SK-N-SH treated with all-trans-retinoic acid at 6 μM for 48 hours (cell line): ENCODE measurements around the gene PRUNE2.

Experiments
- ATAC-seq: fragments of 200-7000 bp; cut with Tn5 transposase; 3 replicates; pipeline ENCODE4 v1.9.1; 2020; ENCODE audit warnings: mild to moderate bottlenecking, moderate library complexity
- ARNTL ChIP-seq: fragments of 450-650 bp; formaldehyde crosslinking; IDR thresholded peaks from 2 replicates; pipeline ENCODE4 v1.5.0; 2020; ENCODE audit warnings: low read depth, mild to moderate bottlenecking, moderate library complexity, borderline replicate concordance
- BACH2 ChIP-seq: fragments of 250-450 bp; sonication (Bioruptor Pico); IDR thresholded peaks from 2 replicates; pipeline ENCODE4 v1.9.0; 2021; ENCODE audit warnings: mild to moderate bottlenecking, borderline replicate concordance
- CREB5 ChIP-seq: fragments of 250-450 bp; sonication (Bioruptor Pico); IDR thresholded peaks from 2 replicates; pipeline ENCODE4 v1.5.1; 2020; ENCODE audit warnings: low read depth, mild to moderate bottlenecking, moderate library complexity
- CSDC2 ChIP-seq: fragments of 250-450 bp; sonication (Bioruptor Pico); IDR thresholded peaks from 2 replicates; pipeline ENCODE4 v1.5.0; 2020; ENCODE audit warnings: mild to moderate bottlenecking, moderate library complexity
- CSRNP3 ChIP-seq: fragments of 250-450 bp; sonication (Bioruptor Pico); IDR thresholded peaks from 2 replicates; pipeline ENCODE4 v1.5.1; 2021; ENCODE audit warnings: mild to moderate bottlenecking, moderate library complexity
- ESRRG ChIP-seq: fragments of 250-450 bp; sonication (Bioruptor Pico); IDR thresholded peaks from 2 replicates; pipeline ENCODE4 v1.6.1; 2021; ENCODE audit warnings: mild to moderate bottlenecking
- GLIS3 ChIP-seq: fragments of 250-450 bp; sonication (Bioruptor Pico); IDR thresholded peaks from 2 replicates; pipeline ENCODE4 v1.5.0; 2020; ENCODE audit warnings: mild to moderate bottlenecking, moderate library complexity
- ISL1 ChIP-seq: fragments of 250-450 bp; sonication (Bioruptor Pico); IDR thresholded peaks from 2 replicates; pipeline ENCODE4 v2.1.2; 2022; ENCODE audit warnings: mild to moderate bottlenecking, moderate library complexity
- OSR1 ChIP-seq: fragments of 250-450 bp; sonication (Bioruptor Pico); IDR thresholded peaks from 2 replicates; pipeline ENCODE4 v1.8.0; 2022; ENCODE audit warnings: moderate library complexity, mild to moderate bottlenecking, inconsistent platforms
- PATZ1 ChIP-seq: fragments of 250-450 bp; sonication (Bioruptor Pico); IDR thresholded peaks from 2 replicates; pipeline ENCODE4 v1.8.0; 2020; ENCODE audit warnings: mild to moderate bottlenecking, moderate library complexity, borderline replicate concordance
- POU6F1 ChIP-seq: fragments of 250-450 bp; sonication (Bioruptor Pico); IDR thresholded peaks from 2 replicates; pipeline ENCODE4 v1.8.0; 2021; ENCODE audit warnings: low read depth, mild to moderate bottlenecking, moderate library complexity, borderline replicate concordance
- PPARA ChIP-seq: fragments of 250-450 bp; sonication (Bioruptor Pico); IDR thresholded peaks from 2 replicates; pipeline ENCODE4 v1.5.0; 2020; ENCODE audit warnings: mild to moderate bottlenecking, borderline replicate concordance
- RARB ChIP-seq: fragments of 250-450 bp; sonication (Bioruptor Pico); IDR thresholded peaks from 2 replicates; pipeline ENCODE4 v1.8.0; 2021; ENCODE audit warnings: mild to moderate bottlenecking, moderate library complexity
- SNAI2 ChIP-seq: fragments of 250-450 bp; sonication (Bioruptor Pico); IDR thresholded peaks from 2 replicates; pipeline ENCODE4 v1.5.0; 2020; ENCODE audit warnings: mild to moderate bottlenecking, moderate library complexity
- TCF4 ChIP-seq: fragments of 250-450 bp; sonication (Bioruptor Pico); IDR thresholded peaks from 2 replicates; pipeline ENCODE4 v1.8.0; 2021; ENCODE audit warnings: mild to moderate bottlenecking, moderate library complexity, borderline replicate concordance
- TSHZ2 ChIP-seq: fragments of 250-450 bp; sonication (Bioruptor Pico); IDR thresholded peaks from 2 replicates; pipeline ENCODE4 v1.5.0; 2020; ENCODE audit warnings: mild to moderate bottlenecking, moderate library complexity
- ZFP3 ChIP-seq: fragments of 250-450 bp; sonication (Bioruptor Pico); IDR thresholded peaks from 2 replicates; pipeline ENCODE4 v1.5.0; 2020; ENCODE audit warnings: mild to moderate bottlenecking, moderate library complexity
- ZFP30 ChIP-seq: fragments of 450-650 bp; formaldehyde crosslinking; IDR thresholded peaks from 2 replicates; pipeline ENCODE4 v1.5.0; 2022; ENCODE audit warnings: mild to moderate bottlenecking, moderate library complexity
- ZNF565 ChIP-seq: fragments of 450-650 bp; formaldehyde crosslinking; conservative IDR thresholded peaks from 2 replicates; pipeline ENCODE4 v1.5.0; 2020; ENCODE audit warnings: low read depth, mild to moderate bottlenecking, moderate library complexity
- ZNF70 ChIP-seq: fragments of 450-650 bp; formaldehyde crosslinking; IDR thresholded peaks from 2 replicates; pipeline ENCODE4 v1.5.0; 2020; ENCODE audit warnings: mild to moderate bottlenecking, moderate library complexity
- ZNF8 ChIP-seq: fragments of 450-650 bp; formaldehyde crosslinking; IDR thresholded peaks from 2 replicates; pipeline ENCODE4 v1.5.0; 2020; ENCODE audit warnings: mild to moderate bottlenecking, moderate library complexity

PRUNE2 gene

GRCh38 chr9:76619640-76620039 is 286.3 kb downstream of the PRUNE2 start:
- no peak for TF ChIP-seq POU6F1 (CRISPR knock-in tag)
- no peak for TF ChIP-seq OSR1 (CRISPR knock-in tag)
- no peak for TF ChIP-seq SNAI2 (CRISPR knock-in tag)
- no peak for TF ChIP-seq PATZ1 (CRISPR knock-in tag)
- no peak for ATAC-seq

GRCh38 chr9:76619197-76619596 is 286.7 kb downstream of the PRUNE2 start:
- ATAC-seq = no peak

GRCh38 chr9:76618762-76619161 is 287.2 kb downstream of the PRUNE2 start:
- no peak for TF ChIP-seq OSR1 (CRISPR knock-in tag)
- TF ChIP-seq BACH2 (CRISPR knock-in tag) = no peak
- no peak for TF ChIP-seq ZFP3
- TF ChIP-seq RARB = no peak
- TF ChIP-seq, all 23 proteins: peak for 0
- ATAC-seq = no peak

More at GRCh38 chr9:76619197-76619596, 286.7 kb downstream of the PRUNE2 start:
- TF ChIP-seq CSRNP3 (CRISPR knock-in tag) (no peak), TSHZ2 (CRISPR knock-in tag) (no peak), TCF4 (CRISPR knock-in tag) (no peak), SNAI2 (CRISPR knock-in tag) (no peak), ISL1 (CRISPR knock-in tag) (no peak), ZNF70 (no peak)

GRCh38 chr9:76617497-76618175 is 288.3 kb downstream of the PRUNE2 start:
- ATAC-seq = no peak
- no peak for TF ChIP-seq ZFP30 (CRISPR knock-in tag)
- TF ChIP-seq ZNF8 (CRISPR knock-in tag) = no peak
- TF ChIP-seq PPARA = no peak
- TF ChIP-seq ESRRG (CRISPR knock-in tag) = no peak
- no peak for TF ChIP-seq CREB5 (CRISPR knock-in tag)
- TF ChIP-seq ZNF565 (CRISPR knock-in tag) = no peak
- TF ChIP-seq POU6F1 (CRISPR knock-in tag) = no peak
- no peak for TF ChIP-seq GLIS3
- TF ChIP-seq SNAI2 (CRISPR knock-in tag) = no peak
- TF ChIP-seq PATZ1 (CRISPR knock-in tag) = no peak
- no peak for TF ChIP-seq CSRNP3 (CRISPR knock-in tag)
- TF ChIP-seq TCF4 (CRISPR knock-in tag) = no peak
- TF ChIP-seq CSDC2 (CRISPR knock-in tag) = no peak
- TF ChIP-seq ISL1 (CRISPR knock-in tag) = no peak
- TF ChIP-seq BACH2 (CRISPR knock-in tag) = no peak
- no peak for TF ChIP-seq ARNTL (CRISPR knock-in tag)
- no peak for TF ChIP-seq OSR1 (CRISPR knock-in tag)
- TF ChIP-seq, all 23 proteins: peak for 0
